ENCODE measurements around the gene ZNF536.

The ZNF536 gene

DNA sequence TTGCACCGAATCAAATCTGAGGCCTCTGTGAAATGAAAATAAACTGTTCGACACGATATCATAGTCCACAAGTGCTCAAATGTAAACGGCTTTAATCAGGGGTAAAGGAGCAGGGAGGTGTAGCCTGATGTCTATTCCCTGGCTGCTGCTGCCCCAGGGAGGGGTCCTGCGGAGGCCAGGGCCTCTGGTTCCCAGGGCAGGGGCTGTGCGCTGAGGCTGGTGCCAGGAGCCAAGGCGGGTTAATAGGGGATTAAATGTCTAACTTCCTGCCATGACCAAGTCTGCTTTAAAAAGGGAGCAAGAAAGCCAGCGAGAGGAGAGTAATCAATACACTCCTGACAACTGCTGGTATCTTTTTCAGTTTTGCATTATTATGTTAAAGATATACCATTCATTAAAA is 59.4 kb downstream of the ZNF536 start:
- no peak for DNase-seq (ENCODE audit: extremely low read depth, low read depth)
- H3K4me3 ChIP-seq (replicated peaks; ENCODE audit: low read depth, low read length): no peak overlapping the region
- no peak for TF ChIP-seq CTCF (IDR thresholded peaks at IDR 0.05; ENCODE audit: low read depth, low read length, missing control alignments)

DNA sequence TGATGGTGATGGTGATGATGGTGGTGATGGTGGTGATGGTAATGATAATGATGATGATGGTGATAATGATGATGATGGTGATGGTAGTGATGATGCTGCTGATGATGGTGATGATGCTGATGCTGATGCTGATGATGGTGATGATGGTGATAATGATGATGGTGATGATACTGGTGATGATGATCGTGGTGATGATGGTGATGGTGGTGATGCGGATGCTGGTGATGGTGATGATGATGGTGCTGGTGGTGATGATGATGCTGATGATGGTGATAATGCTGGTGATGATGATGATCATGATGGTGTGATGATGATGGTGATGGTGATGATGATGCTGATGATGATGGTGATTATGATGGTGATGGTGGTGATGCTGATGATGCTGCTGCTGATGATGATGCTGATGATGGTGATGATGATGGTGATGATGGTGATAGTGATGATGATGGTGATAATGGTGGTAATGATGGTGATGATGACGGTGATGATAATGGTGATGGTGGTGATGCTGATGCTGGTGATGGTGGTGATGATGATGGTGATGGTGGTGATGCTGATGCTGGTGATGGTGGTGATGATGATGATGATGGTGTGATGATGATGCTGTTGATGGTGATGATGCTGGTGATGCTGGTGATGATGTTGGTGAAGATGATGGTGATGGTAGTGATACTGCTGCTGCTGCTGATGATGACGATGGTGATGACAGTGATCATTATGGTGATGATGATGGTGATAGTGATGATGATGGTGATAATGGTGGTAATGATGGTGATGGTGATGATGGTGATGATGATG is 62.8 kb downstream of the ZNF536 start:
- no peak for DNase-seq (ENCODE audit: extremely low read depth, low read depth)
- TF ChIP-seq CTCF (IDR thresholded peaks at IDR 0.05; ENCODE audit: low read depth, low read length, missing control alignments): no peak
- no peak overlapping the region for H3K4me3 ChIP-seq (replicated peaks; ENCODE audit: low read depth, low read length)

- H3K4me3 ChIP-seq (replicated peaks; ENCODE audit: low read depth, low read length): no peak overlapping the region
- TF ChIP-seq CTCF (IDR thresholded peaks at IDR 0.05; ENCODE audit: low read depth, low read length, missing control alignments): no peak
- DNase-seq (ENCODE audit: extremely low read depth, low read depth): no peak
These were observed 65.7 kb downstream of the ZNF536 start for GRCh38 chr19:30437869-30438268.

- DNase-seq (ENCODE audit: extremely low read depth, low read depth): no peak
- TF ChIP-seq CTCF (IDR thresholded peaks at IDR 0.05; ENCODE audit: low read depth, low read length, missing control alignments): no peak
- no peak overlapping the region for H3K4me3 ChIP-seq (replicated peaks; ENCODE audit: low read depth, low read length)
These were observed 67.1 kb downstream of the ZNF536 start for GRCh38 chr19:30439310-30439709.

GRCh38 chr19:30441011-30441410 is 68.8 kb downstream of the ZNF536 start:
- no peak for TF ChIP-seq CTCF (IDR thresholded peaks at IDR 0.05; ENCODE audit: low read depth, low read length, missing control alignments)
- H3K4me3 ChIP-seq (replicated peaks; ENCODE audit: low read depth, low read length): no peak overlapping the region

GRCh38 chr19:30442674-30443073 is 70.5 kb downstream of the ZNF536 start:
- no peak for DNase-seq (ENCODE audit: extremely low read depth, low read depth)
- H3K4me3 ChIP-seq (replicated peaks; ENCODE audit: low read depth, low read length): no peak overlapping the region
- TF ChIP-seq CTCF (IDR thresholded peaks at IDR 0.05; ENCODE audit: low read depth, low read length, missing control alignments): no peak

More at GRCh38 chr19:30441011-30441410, 68.8 kb downstream of the ZNF536 start:
- DNase-seq (ENCODE audit: extremely low read depth, low read depth): no peak

Measured in HFF-Myc (cell line).